HCT116 (cell line): ENCODE results near the gene JCHAIN.

ENCODE experiments used
- EZH2 ChIP-seq: fragments of 200-600 bp; sonication (generic); IDR thresholded peaks from 2 replicates; pipeline ENCODE4 v1.6.1; 2017; ENCODE audit warnings: antibody characterized with exemption, mixed run types
- EZH2phosphoT487 ChIP-seq: fragments of 200-600 bp; IDR thresholded peaks from 2 replicates; pipeline ENCODE4 v1.6.1; 2018; ENCODE audit warnings: antibody characterized with exemption, borderline replicate concordance
- JUND ChIP-seq: IDR thresholded peaks from 2 replicates; pipeline ENCODE4 v1.6.1; 2012
- POLR2A ChIP-seq: IDR thresholded peaks from 2 replicates; pipeline ENCODE4 v1.7.0; 2011; ENCODE audit warnings: borderline replicate concordance; ENCODE audit not compliant: insufficient read depth, insufficient read length; ENCODE audit errors: extremely low read depth
- POLR2AphosphoS5 ChIP-seq: IDR thresholded peaks from 2 replicates; pipeline ENCODE4 v1.6.1; 2011; ENCODE audit warnings: mild to moderate bottlenecking, low read depth, low read length, moderate library complexity
- RAD21 ChIP-seq: IDR thresholded peaks from 2 replicates; pipeline ENCODE4 v1.6.1; 2012; ENCODE audit warnings: low read depth, mild to moderate bottlenecking
- SIN3A ChIP-seq: IDR thresholded peaks from 2 replicates; pipeline ENCODE4 v1.6.1; 2012; ENCODE audit warnings: low read depth
- SP1 ChIP-seq: IDR thresholded peaks from 2 replicates; pipeline ENCODE4 v1.6.1; 2012; ENCODE audit warnings: low read depth
- SRF ChIP-seq: IDR thresholded peaks from 2 replicates; pipeline ENCODE4 v1.6.1; 2012; ENCODE audit warnings: low read depth
- TF ChIP-seq, protein P1 (sequence below), 3 experiments: fragments of 200-600 bp in 1 of 3; sonication (generic) in 1 of 3; IDR thresholded peaks in 2 of 3; conservative IDR thresholded peaks in 1 of 3; 2 replicates each; pipeline ENCODE4 v1.5.1; 2012 to 2017; ENCODE audit warnings: low read depth in 2 of 3, low read length in 2 of 3, antibody characterized with exemption in 1 of 3, borderline replicate concordance in 1 of 3, control low read depth in 1 of 3, mild to moderate bottlenecking in 1 of 3, mixed read lengths in 1 of 3, mixed run types in 1 of 3, moderate library complexity in 1 of 3; ENCODE audit not compliant: insufficient read depth in 1 of 3
- TF ChIP-seq, protein P2 (sequence below): IDR thresholded peaks from 2 replicates; pipeline ENCODE4 v1.6.1; 2012
- TF ChIP-seq, protein P3 (sequence below): IDR thresholded peaks from 2 replicates; pipeline ENCODE4 v1.6.1; 2011; ENCODE audit warnings: mild to moderate bottlenecking, low read length, moderate library complexity; ENCODE audit not compliant: insufficient replicate concordance; ENCODE audit errors: extremely low read depth
- TF ChIP-seq, protein P4 (sequence below): IDR thresholded peaks from 2 replicates; pipeline ENCODE4 v1.6.1; 2012

DNA sequence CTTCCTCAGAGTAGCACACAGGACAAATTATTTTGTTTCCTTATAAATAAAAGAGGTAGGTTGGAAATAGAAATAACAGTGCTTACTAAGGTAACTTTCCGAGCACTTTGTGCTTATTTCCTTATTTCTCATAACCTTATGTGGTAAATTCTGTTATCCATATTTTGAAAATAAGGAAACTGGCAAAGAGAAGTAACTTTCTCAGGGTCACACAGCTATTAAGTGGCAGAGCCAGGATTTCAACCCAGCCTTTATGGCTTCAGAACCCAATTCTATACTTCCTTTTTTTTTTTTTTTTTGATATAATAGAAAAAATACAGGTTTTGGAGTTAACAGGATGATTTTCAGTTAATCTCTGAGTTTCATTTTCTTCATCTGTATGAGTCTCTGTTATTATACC, 25.4 kb upstream of the JCHAIN start:
- TF ChIP-seq EZH2 (no peak), POLR2A (no peak), RAD21 (no peak), SRF (no peak), POLR2AphosphoS5 (no peak), EZH2phosphoT487 (no peak), JUND (no peak), SP1 (no peak), SIN3A (no peak)
- TF ChIP-seq, protein P1, sequence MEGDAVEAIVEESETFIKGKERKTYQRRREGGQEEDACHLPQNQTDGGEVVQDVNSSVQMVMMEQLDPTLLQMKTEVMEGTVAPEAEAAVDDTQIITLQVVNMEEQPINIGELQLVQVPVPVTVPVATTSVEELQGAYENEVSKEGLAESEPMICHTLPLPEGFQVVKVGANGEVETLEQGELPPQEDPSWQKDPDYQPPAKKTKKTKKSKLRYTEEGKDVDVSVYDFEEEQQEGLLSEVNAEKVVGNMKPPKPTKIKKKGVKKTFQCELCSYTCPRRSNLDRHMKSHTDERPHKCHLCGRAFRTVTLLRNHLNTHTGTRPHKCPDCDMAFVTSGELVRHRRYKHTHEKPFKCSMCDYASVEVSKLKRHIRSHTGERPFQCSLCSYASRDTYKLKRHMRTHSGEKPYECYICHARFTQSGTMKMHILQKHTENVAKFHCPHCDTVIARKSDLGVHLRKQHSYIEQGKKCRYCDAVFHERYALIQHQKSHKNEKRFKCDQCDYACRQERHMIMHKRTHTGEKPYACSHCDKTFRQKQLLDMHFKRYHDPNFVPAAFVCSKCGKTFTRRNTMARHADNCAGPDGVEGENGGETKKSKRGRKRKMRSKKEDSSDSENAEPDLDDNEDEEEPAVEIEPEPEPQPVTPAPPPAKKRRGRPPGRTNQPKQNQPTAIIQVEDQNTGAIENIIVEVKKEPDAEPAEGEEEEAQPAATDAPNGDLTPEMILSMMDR (IDR thresholded peaks at IDR 0.05 in 2 of 3, conservative IDR thresholded peaks at IDR 0.05 in 1 of 3; ENCODE audit: borderline replicate concordance in 1 of 3, insufficient read depth in 1 of 3, low read depth in 2 of 3, low read length in 2 of 3): no peak
- TF ChIP-seq, protein P2, sequence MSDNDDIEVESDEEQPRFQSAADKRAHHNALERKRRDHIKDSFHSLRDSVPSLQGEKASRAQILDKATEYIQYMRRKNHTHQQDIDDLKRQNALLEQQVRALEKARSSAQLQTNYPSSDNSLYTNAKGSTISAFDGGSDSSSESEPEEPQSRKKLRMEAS: no peak
- TF ChIP-seq, protein P3, sequence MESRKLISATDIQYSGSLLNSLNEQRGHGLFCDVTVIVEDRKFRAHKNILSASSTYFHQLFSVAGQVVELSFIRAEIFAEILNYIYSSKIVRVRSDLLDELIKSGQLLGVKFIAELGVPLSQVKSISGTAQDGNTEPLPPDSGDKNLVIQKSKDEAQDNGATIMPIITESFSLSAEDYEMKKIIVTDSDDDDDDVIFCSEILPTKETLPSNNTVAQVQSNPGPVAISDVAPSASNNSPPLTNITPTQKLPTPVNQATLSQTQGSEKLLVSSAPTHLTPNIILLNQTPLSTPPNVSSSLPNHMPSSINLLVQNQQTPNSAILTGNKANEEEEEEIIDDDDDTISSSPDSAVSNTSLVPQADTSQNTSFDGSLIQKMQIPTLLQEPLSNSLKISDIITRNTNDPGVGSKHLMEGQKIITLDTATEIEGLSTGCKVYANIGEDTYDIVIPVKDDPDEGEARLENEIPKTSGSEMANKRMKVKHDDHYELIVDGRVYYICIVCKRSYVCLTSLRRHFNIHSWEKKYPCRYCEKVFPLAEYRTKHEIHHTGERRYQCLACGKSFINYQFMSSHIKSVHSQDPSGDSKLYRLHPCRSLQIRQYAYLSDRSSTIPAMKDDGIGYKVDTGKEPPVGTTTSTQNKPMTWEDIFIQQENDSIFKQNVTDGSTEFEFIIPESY: no peak
- TF ChIP-seq, protein P4, sequence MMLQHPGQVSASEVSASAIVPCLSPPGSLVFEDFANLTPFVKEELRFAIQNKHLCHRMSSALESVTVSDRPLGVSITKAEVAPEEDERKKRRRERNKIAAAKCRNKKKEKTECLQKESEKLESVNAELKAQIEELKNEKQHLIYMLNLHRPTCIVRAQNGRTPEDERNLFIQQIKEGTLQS: no peak
